HepG2 (cell line): ENCODE results near the gene SCAANT1.

ENCODE experiments used
- CTCF ChIP-seq: sonication (generic); formaldehyde crosslinking; IDR thresholded peaks from 2 replicates; pipeline ENCODE4 v1.5.0; 2020; ENCODE audit warnings: mild to moderate bottlenecking, missing genetic modification reagents, moderate library complexity
- ELF3 ChIP-seq: IDR thresholded peaks from 2 replicates; pipeline ENCODE4 v1.6.1; 2016; ENCODE audit warnings: missing genetic modification reagents, missing compliant biosample characterization
- EP300 ChIP-seq, 3 experiments: sonication (generic) in 1 of 3; formaldehyde crosslinking in 1 of 3; IDR thresholded peaks; 2 replicates each; pipeline versions ENCODE4 v1.5.1 to v1.6.1; 2011 to 2020; ENCODE audit warnings: low read depth in 2 of 3, low read length in 2 of 3, borderline replicate concordance in 1 of 3, improper control_type of control experiment in 1 of 3, mild to moderate bottlenecking in 1 of 3, missing genetic modification reagents in 1 of 3, moderate library complexity in 1 of 3
- GLMP ChIP-seq: sonication (generic); formaldehyde crosslinking; IDR thresholded peaks from 2 replicates; pipeline ENCODE4 v1.9.0; 2021; ENCODE audit warnings: missing genetic modification reagents, mild to moderate bottlenecking, borderline replicate concordance
- JUN ChIP-seq: sonication (generic); formaldehyde crosslinking; IDR thresholded peaks from 2 replicates; pipeline ENCODE4 v1.4.0; 2020; ENCODE audit warnings: mild to moderate bottlenecking, missing genetic modification reagents
- JUND ChIP-seq: sonication (generic); formaldehyde crosslinking; IDR thresholded peaks from 2 replicates; pipeline ENCODE4 v1.8.0; 2022; ENCODE audit warnings: mild to moderate bottlenecking, missing genetic modification reagents
- POLR2A ChIP-seq, 2 experiments: IDR thresholded peaks; 2 replicates each; pipeline ENCODE4 v1.6.1; 2011; ENCODE audit warnings: low read depth in 2 of 2, low read length in 2 of 2, mild to moderate bottlenecking in 1 of 2, moderate library complexity in 1 of 2; ENCODE audit not compliant: insufficient read depth in 1 of 2
- POLR2AphosphoS5 ChIP-seq: IDR thresholded peaks from 2 replicates; pipeline ENCODE4 v1.6.1; 2012; ENCODE audit warnings: low read depth, low read length
- TFDP2 ChIP-seq: sonication (generic); formaldehyde crosslinking; IDR thresholded peaks from 2 replicates; pipeline ENCODE4 v1.4.0; 2020; ENCODE audit warnings: missing genetic modification reagents

GRCh38 chr3:63914312-63914711 is 2.1 kb upstream of the SCAANT1 start:
- TF ChIP-seq CTCF = no peak
- no peak for TF ChIP-seq EP300 (IDR thresholded peaks at IDR 0.05; ENCODE audit: low read depth in 2 of 2, low read length in 2 of 2)
- TF ChIP-seq EP300 (CRISPR knock-in tag; IDR thresholded peaks at IDR 0.05; ENCODE audit: borderline replicate concordance) = no peak
- no peak for TF ChIP-seq JUN
- TF ChIP-seq TFDP2 = no peak
- TF ChIP-seq POLR2AphosphoS5 = no peak
- no peak for TF ChIP-seq GLMP (CRISPR knock-in tag)
- no peak for TF ChIP-seq ELF3 (CRISPR knock-in tag)
- TF ChIP-seq JUND (CRISPR knock-in tag) = no peak
- no peak for TF ChIP-seq POLR2A (IDR thresholded peaks at IDR 0.05; ENCODE audit: insufficient read depth in 1 of 2, low read depth in 2 of 2, low read length in 2 of 2)
